ENCODE data around the gene APOC4. TPM values are rescaled to one million over a fixed set of nuclear protein-coding genes. Genes with fewer than 3 reads are reported as not detected.

APOC4 gene
- polyA plus RNA-seq, 1 of the 3 experiments (the other 2 are of a cell fraction) = not detected

DNA sequence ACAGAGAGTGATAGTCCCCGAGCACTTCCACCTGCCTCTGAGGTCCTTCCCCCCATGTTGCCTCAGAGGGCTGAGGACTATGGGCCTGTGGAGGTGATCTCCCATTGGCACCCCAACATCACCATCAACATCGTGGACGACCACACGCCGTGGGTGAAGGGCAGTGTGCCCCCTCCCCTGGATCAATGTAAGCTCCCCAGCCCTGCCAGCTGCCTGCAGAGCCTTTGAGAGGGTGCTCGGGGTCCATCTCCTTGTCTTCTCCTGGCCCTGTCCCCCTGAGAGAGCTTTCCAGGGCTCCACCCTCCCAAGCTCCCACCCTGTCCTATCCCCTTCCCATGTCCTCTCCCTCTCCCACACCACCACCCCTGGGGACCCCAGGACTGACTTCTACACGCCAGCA, 44.4 kb downstream of the APOC4 start:
- TF ChIP-seq GABPA (IDR thresholded peaks at IDR 0.05; ENCODE audit: low read depth) (no peak), POLR2AphosphoS5 (IDR thresholded peaks at IDR 0.05; ENCODE audit: low read depth, low read length) (no peak), NRF1 (IDR thresholded peaks at IDR 0.05; ENCODE audit: low read depth, low read length) (no peak), MXI1 (IDR thresholded peaks at IDR 0.05; ENCODE audit: low read depth, low read length) (no peak), TEAD4 (IDR thresholded peaks at IDR 0.05; ENCODE audit: borderline replicate concordance, insufficient read depth) (no peak)
- Histone ChIP-seq H3K36me3 (replicated peaks in 1 of 2; ENCODE audit: control insufficient read depth in 1 of 2, insufficient read depth in 2 of 2, low read length in 1 of 2) (peaks cover 3 to 38% of the 10 kb centered on the region in 2 experiments), H3K27ac (ENCODE audit: low read depth in 2 of 2, low read length in 1 of 2) (no peak overlapping the region), H3K9me2 (no peaks in the 10 kb centered on the region), H3K9ac (no peak overlapping the region), H4K20me1 (ENCODE audit: insufficient read depth) (no peaks in the 10 kb centered on the region), H3K4me3 (ENCODE audit: low read depth in 2 of 2, low read length in 1 of 2) (no peak overlapping the region), H3K4me1 (ENCODE audit: control insufficient read depth in 1 of 2, insufficient read depth in 2 of 2, low read depth in 1 of 2, low read length in 1 of 2) (no peaks in the 10 kb centered on the region), H3K4me2 (no peak overlapping the region), H3K79me2 (ENCODE audit: insufficient read depth) (no peaks in the 10 kb centered on the region), H3K9me3 (no peaks in the 10 kb centered on the region), H3F3A (replicated peaks; ENCODE audit: insufficient read depth) (no peaks in the 10 kb centered on the region), H3K27me3 (ENCODE audit: insufficient read depth) (no peaks in the 10 kb centered on the region), H2AFZ (ENCODE audit: low read depth) (no peak overlapping the region)
- POLR2A ChIA-PET = no interaction called here
- CTCF ChIA-PET = no interaction called here
- WGBS (ENCODE audit: low lambda C conversion rate) = 100% methylated on average over 3 of the region's 7 CpGs
- DNase-seq = no peak

DNA sequence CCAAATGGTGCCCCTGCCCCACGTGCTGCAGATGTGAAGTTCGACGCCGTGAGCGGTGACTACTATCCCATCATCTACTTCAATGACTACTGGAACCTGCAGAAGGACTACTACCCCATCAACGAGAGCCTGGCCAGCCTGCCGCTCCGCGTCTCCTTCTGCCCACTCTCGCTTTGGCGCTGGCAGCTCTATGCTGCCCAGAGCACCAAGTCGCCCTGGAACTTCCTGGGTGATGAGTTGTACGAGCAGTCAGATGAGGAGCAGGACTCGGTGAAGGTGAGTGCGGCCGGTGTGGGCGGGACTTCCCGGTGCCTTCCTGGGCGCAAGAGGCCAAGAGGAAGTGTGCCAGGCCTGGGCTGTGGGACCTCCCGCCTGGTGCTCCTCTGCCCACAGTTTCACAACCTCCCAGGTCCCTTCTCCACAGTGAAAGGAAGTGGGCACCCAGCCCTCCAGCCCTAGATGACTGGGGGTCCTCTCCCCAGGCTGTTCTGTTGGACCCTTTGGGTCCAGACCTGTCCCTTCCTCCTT, 45.2 kb downstream of the APOC4 start:
- H3K4me1 ChIP-seq (ENCODE audit: control insufficient read depth in 1 of 2, insufficient read depth in 2 of 2, low read depth in 1 of 2, low read length in 1 of 2) = no peaks in the 10 kb centered on the region
- H3K9ac ChIP-seq = no peak overlapping the region
- H3K27me3 ChIP-seq (ENCODE audit: insufficient read depth) = no peaks in the 10 kb centered on the region
- H3K4me2 ChIP-seq = no peak overlapping the region
- no peaks in the 10 kb centered on the region for H3K9me3 ChIP-seq
- no peak overlapping the region for H3K4me3 ChIP-seq (ENCODE audit: low read depth in 2 of 2, low read length in 1 of 2)
- peaks cover 3 to 41% of the 10 kb centered on the region in 2 experiments for H3K36me3 ChIP-seq (replicated peaks in 1 of 2; ENCODE audit: control insufficient read depth in 1 of 2, insufficient read depth in 2 of 2, low read length in 1 of 2)
- 92% methylated on average over 19 of the region's 20 CpGs for WGBS (ENCODE audit: low lambda C conversion rate)
- no peaks in the 10 kb centered on the region for H3F3A ChIP-seq (replicated peaks; ENCODE audit: insufficient read depth)
- H3K27ac ChIP-seq (ENCODE audit: low read depth in 2 of 2, low read length in 1 of 2) = no peak overlapping the region
- ChIA-PET POLR2A (no interaction called here), CTCF (no interaction called here)
- TF ChIP-seq USF1 (IDR thresholded peaks at IDR 0.05; ENCODE audit: borderline replicate concordance, low read depth) = no peak
- no peak for TF ChIP-seq NRF1 (IDR thresholded peaks at IDR 0.05; ENCODE audit: low read depth, low read length)
- TF ChIP-seq TCF12 (IDR thresholded peaks at IDR 0.05) = no peak
- no peak for TF ChIP-seq SIN3A (IDR thresholded peaks at IDR 0.05; ENCODE audit: borderline replicate concordance, low read depth, low read length)
- TF ChIP-seq ELF1 (IDR thresholded peaks at IDR 0.05) = no peak
- no peak for TF ChIP-seq JUND (IDR thresholded peaks at IDR 0.05)
- no peak for TF ChIP-seq NFIC (IDR thresholded peaks at IDR 0.05; ENCODE audit: borderline replicate concordance)
- no peak for TF ChIP-seq FOSL2 (IDR thresholded peaks at IDR 0.05; ENCODE audit: borderline replicate concordance, low read depth)
- no peak for TF ChIP-seq RCOR1 (IDR thresholded peaks at IDR 0.05; ENCODE audit: low read length)
- TF ChIP-seq POLR2AphosphoS5 (IDR thresholded peaks at IDR 0.05; ENCODE audit: low read depth, low read length) = no peak
- no peak for TF ChIP-seq YY1 (IDR thresholded peaks at IDR 0.05; ENCODE audit: low read depth)
- no peaks in the 10 kb centered on the region for H3K9me2 ChIP-seq
- DNase-seq = no peak
- H4K20me1 ChIP-seq (ENCODE audit: insufficient read depth) = no peaks in the 10 kb centered on the region
- no peaks in the 10 kb centered on the region for H3K79me2 ChIP-seq (ENCODE audit: insufficient read depth)
- H2AFZ ChIP-seq (ENCODE audit: low read depth) = no peak overlapping the region

- WGBS (ENCODE audit: low lambda C conversion rate) = 60% methylated on average over 1 of the region's 9 CpGs
- CTCF ChIA-PET = interaction anchor here (0.7 to 3.4 kb wide), 7 partner anchors 10 to 73 kb away, joined by 3 to 21 read pairs (median 5); partner anchors contain the start of gene RELB
- H3K4me3 ChIP-seq (ENCODE audit: low read depth in 2 of 2, low read length in 1 of 2) = no peak overlapping the region
- TF ChIP-seq RFX5 (IDR thresholded peaks at IDR 0.05; ENCODE audit: low read length) = no peak
- no peak for TF ChIP-seq MEF2A (IDR thresholded peaks at IDR 0.05; ENCODE audit: borderline replicate concordance, low read depth)
- TF ChIP-seq ZBTB33 (IDR thresholded peaks at IDR 0.05; ENCODE audit: borderline replicate concordance, low read depth) = no peak
- no peak for TF ChIP-seq POLR2AphosphoS5 (IDR thresholded peaks at IDR 0.05; ENCODE audit: low read depth, low read length)
- no peak for TF ChIP-seq TAF1 (IDR thresholded peaks at IDR 0.05; ENCODE audit: borderline replicate concordance, low read depth, low read length)
- no peak for TF ChIP-seq SIN3A (IDR thresholded peaks at IDR 0.05; ENCODE audit: borderline replicate concordance, low read depth, low read length)
- TF ChIP-seq FOXJ3 (CRISPR knock-in tag; IDR thresholded peaks at IDR 0.05) = no peak
- no peak for TF ChIP-seq GABPA (IDR thresholded peaks at IDR 0.05; ENCODE audit: low read depth)
- TF ChIP-seq MAX (IDR thresholded peaks at IDR 0.05; ENCODE audit: low read depth) = no peak
- TF ChIP-seq FOXM1 (IDR thresholded peaks at IDR 0.05; ENCODE audit: low read depth) = no peak
- no peak for TF ChIP-seq USF1 (IDR thresholded peaks at IDR 0.05; ENCODE audit: borderline replicate concordance, low read depth)
Measured at GRCh38 chr19:44988273-44988672, 46.2 kb downstream of the APOC4 start.

More at GRCh38 chr19:44988273-44988672, 46.2 kb downstream of the APOC4 start:
- Histone ChIP-seq H3K9me3 (no peaks in the 10 kb centered on the region), H2AFZ (ENCODE audit: low read depth) (no peak overlapping the region), H3K4me2 (no peak overlapping the region), H3K36me3 (replicated peaks in 1 of 2; ENCODE audit: control insufficient read depth in 1 of 2, insufficient read depth in 2 of 2, low read length in 1 of 2) (peaks cover 3 to 44% of the 10 kb centered on the region in 2 experiments), H3K9me2 (no peaks in the 10 kb centered on the region), H4K20me1 (ENCODE audit: insufficient read depth) (no peaks in the 10 kb centered on the region), H3K27me3 (ENCODE audit: insufficient read depth) (no peaks in the 10 kb centered on the region), H3K79me2 (ENCODE audit: insufficient read depth) (no peaks in the 10 kb centered on the region), H3K4me1 (ENCODE audit: control insufficient read depth in 1 of 2, insufficient read depth in 2 of 2, low read depth in 1 of 2, low read length in 1 of 2) (no peaks in the 10 kb centered on the region), H3K27ac (ENCODE audit: low read depth in 2 of 2, low read length in 1 of 2) (no peak overlapping the region), H3K9ac (no peak overlapping the region), H3F3A (replicated peaks; ENCODE audit: insufficient read depth) (no peaks in the 10 kb centered on the region)
- POLR2A ChIA-PET = no interaction called here
- no peak for DNase-seq

All from SK-N-SH (cell line).